GM23248 (cell line): Measurements from ENCODE around the gene PPP1R26.

Experiments
- EZH2 ChIP-seq: fragments of 200-600 bp; sonication (generic); IDR thresholded peaks from 2 replicates; pipeline ENCODE4 v1.6.1; 2018; ENCODE audit warnings: antibody characterized with exemption, mild to moderate bottlenecking; ENCODE audit not compliant: insufficient read depth, poor library complexity, severe bottlenecking
- EZH2phosphoT487 ChIP-seq: fragments of 200-600 bp; sonication (generic); IDR thresholded peaks from 2 replicates; pipeline ENCODE4 v1.6.1; 2018; ENCODE audit warnings: antibody characterized with exemption, moderate library complexity, mild to moderate bottlenecking, low read depth; ENCODE audit not compliant: insufficient read depth

GRCh38 chr9:135482015-135482754, 2.6 kb downstream of the PPP1R26 start:
- TF ChIP-seq EZH2 (no peak), EZH2phosphoT487 (no peak)
